Keratinocyte (primary cell): ENCODE results near the gene NLRP1.

Experiments used
- CTCF ChIP-seq, 3 experiments: IDR thresholded peaks in 1 of 3; conservative IDR thresholded peaks in 1 of 3; optimal IDR thresholded peaks in 1 of 3; 2 replicates in 2 of 3; 3 replicates in 1 of 3; pipeline versions ENCODE3 to v1.5.1; 2011; ENCODE audit warnings: low read length in 3 of 3, mild to moderate bottlenecking in 3 of 3, moderate library complexity in 2 of 3, control low read depth in 1 of 3, inconsistent platforms in 1 of 3; ENCODE audit not compliant: insufficient read depth in 2 of 3; ENCODE audit errors: extremely low read depth in 1 of 3
- EZH2 ChIP-seq: IDR thresholded peaks from one replicate; pipeline ENCODE4 v1.6.1; 2012; ENCODE audit warnings: inconsistent platforms, mild to moderate bottlenecking, low read length, moderate library complexity

GRCh38 chr17:5619088-5619740, 34.9 kb upstream of the NLRP1 start:
- TF ChIP-seq CTCF (optimal IDR thresholded peaks at IDR 0.05 in 1 of 3, IDR thresholded peaks at IDR 0.05 in 1 of 3, conservative IDR thresholded peaks at IDR 0.05 in 1 of 3; ENCODE audit: extremely low read depth in 1 of 3, insufficient read depth in 2 of 3, low read length in 3 of 3) (no peak), EZH2 (no peak)
